HG03139 (cell line): Measurements from ENCODE around the gene USP26.
"Not testable (repeated sequence)": the region's sequence is repeated elsewhere in the genome, so short reads cannot be mapped to it uniquely, and the experiment has no call there.

Experiments used
- ATAC-seq: cut with Tn5 transposase; IDR thresholded peaks from one replicate; pipeline ENCODE4 v1.9.1; 2021; ENCODE audit not compliant: unreplicated experiment

Gene USP26

GRCh38 chrX:133033010-133033409 is 63.9 kb downstream of the USP26 start:
- no peak for ATAC-seq

GRCh38 chrX:133018229-133018628 is 78.7 kb downstream of the USP26 start:
- ATAC-seq, result no peak

- ATAC-seq, result no peak
These were observed 89.5 kb downstream of the USP26 start for GRCh38 chrX:133007458-133007857.

- no peak for ATAC-seq
These were observed 91.3 kb downstream of the USP26 start for GRCh38 chrX:133005616-133006015.

- ATAC-seq, result no peak
These were observed 91.9 kb downstream of the USP26 start for GRCh38 chrX:133005042-133005441.

GRCh38 chrX:132999209-132999608 is 97.7 kb downstream of the USP26 start:
- ATAC-seq, result no peak

GRCh38 chrX:132990835-132991234 is 106.1 kb downstream of the USP26 start:
- ATAC-seq, result no peak

- ATAC-seq, result no peak
These were observed 110.4 kb downstream of the USP26 start for GRCh38 chrX:132986556-132986955.

GRCh38 chrX:132984058-132984650 is 112.8 kb downstream of the USP26 start:
- no peak for ATAC-seq

GRCh38 chrX:132983496-132983895 is 113.4 kb downstream of the USP26 start:
- no peak for ATAC-seq

- ATAC-seq, result not testable (repeated sequence)
These were observed 116.9 kb downstream of the USP26 start for GRCh38 chrX:132980035-132980434.
